GM18520 (cell line): ENCODE results near the gene RXRA.

Source experiments
- ATAC-seq: cut with Tn5 transposase; IDR thresholded peaks from one replicate; pipeline ENCODE4 v1.9.1; 2021; ENCODE audit not compliant: unreplicated experiment

RXRA gene

DNA sequence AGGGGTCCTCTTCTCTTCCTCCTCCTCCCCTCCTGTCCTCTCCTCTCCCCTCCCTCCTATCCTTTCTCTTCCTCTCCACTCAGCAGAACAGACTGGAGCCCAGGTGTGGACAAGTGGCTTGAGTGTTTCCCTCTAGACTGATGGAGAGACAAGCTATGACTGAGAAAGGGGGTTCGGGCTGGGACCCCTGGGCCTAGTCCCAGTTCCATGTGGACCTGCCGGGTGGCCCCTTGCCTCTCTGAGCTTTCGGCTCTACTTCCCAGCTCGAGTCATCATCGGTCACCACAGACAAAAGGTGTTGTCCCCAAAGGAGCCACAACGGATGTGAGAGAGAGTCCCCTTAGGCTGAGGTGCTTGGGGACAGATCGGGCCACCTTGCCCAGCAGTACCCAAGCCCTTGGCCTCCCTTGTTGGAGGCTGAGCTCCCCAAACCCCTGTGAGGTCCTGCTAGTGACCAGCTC, 3.4 kb upstream of the RXRA start:
- no peak for ATAC-seq

- no peak for ATAC-seq
These were observed 2.4 kb upstream of the RXRA start for GRCh38 chr9:134323741-134324358.

GRCh38 chr9:134324359-134325095, 1.7 kb upstream of the RXRA start:
- ATAC-seq = no peak

DNA sequence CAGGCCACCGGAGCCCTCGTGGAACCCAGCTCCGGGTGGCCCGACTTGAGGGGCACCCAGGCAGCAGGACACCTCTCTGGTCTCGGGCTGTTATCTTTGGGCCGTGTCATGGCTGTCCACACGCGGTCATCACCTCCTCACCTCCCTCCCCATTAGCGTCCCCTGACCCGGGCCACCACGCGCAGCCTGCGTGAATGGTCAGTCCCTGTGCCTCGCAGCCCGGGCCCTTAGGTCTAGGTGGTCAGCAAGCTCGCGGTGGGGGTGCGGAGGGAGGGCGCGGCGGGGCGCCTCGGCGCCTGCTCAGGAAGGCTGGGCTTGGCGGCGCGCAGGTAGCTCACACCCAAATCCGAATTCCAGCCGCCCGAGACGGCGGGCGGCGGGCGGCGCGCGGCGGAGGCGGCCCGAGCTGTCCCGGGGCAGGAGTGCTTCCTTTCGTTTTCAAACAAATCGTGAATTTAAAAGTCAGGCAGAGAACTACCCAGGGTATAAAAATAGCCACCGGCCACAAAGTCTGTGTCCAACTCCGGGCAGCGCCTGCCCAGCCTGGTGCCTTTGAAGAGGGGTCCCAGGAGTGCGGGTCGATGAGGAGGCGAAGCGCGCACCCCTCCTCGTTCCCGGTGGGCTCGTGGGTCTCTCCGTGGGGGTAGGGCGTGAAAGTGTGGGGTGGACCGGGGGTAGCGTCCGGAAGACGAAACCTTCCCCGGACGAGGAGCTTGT, 1.0 kb upstream of the RXRA start:
- no peak for ATAC-seq

- ATAC-seq = no peak
These were observed 708 bp downstream of the RXRA start for GRCh38 chr9:134326724-134327601.

- ATAC-seq = no peak
These were observed 1.5 kb downstream of the RXRA start for GRCh38 chr9:134327671-134328231.

DNA sequence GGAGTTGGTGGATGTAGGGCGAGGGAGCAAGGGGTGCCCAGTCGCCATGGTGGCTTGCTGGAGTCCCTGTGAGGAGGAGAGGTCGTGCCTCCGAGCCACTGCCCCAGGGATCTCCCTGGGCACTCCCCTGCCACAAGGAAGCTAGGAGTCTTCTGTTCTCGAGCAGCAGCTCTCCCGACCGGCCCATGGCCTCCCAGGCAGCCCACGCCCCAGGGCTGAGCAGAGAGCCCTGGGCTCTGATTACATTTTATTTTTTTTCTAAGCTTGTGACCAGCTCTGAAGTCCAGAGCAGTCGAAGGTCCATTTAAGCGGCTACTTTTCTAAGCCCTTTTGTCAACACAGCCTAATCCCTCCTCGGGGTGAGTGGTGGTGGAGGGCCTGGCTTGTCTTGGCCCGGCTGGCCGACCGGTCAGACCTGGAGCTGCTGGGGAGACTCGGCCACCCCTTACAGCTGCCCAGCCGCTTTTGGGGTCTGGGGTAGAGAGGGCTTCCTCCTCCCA, 2.1 kb downstream of the RXRA start:
- ATAC-seq = no peak

- no peak for ATAC-seq
These were observed 2.8 kb downstream of the RXRA start for GRCh38 chr9:134328841-134329575.

DNA sequence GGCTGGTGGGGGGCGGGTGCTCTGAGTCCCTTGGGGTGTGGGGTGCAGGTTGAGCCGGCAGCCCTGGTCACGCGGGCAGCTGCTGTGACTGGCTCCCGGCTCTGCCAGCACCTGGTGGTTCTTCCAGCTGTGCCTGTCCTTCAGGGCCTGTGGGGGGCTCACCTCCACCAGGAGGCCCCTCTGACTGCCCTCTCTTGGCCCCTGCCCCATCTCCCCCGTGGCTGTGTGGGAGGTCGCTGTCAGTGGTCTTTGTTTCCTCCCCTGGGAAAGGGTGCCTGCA, 3.3 kb downstream of the RXRA start:
- ATAC-seq = no peak

- ATAC-seq = no peak
These were observed 3.6 kb downstream of the RXRA start for GRCh38 chr9:134329886-134330285.

- ATAC-seq = no peak
These were observed 4.3 kb downstream of the RXRA start for GRCh38 chr9:134330590-134330989.

DNA sequence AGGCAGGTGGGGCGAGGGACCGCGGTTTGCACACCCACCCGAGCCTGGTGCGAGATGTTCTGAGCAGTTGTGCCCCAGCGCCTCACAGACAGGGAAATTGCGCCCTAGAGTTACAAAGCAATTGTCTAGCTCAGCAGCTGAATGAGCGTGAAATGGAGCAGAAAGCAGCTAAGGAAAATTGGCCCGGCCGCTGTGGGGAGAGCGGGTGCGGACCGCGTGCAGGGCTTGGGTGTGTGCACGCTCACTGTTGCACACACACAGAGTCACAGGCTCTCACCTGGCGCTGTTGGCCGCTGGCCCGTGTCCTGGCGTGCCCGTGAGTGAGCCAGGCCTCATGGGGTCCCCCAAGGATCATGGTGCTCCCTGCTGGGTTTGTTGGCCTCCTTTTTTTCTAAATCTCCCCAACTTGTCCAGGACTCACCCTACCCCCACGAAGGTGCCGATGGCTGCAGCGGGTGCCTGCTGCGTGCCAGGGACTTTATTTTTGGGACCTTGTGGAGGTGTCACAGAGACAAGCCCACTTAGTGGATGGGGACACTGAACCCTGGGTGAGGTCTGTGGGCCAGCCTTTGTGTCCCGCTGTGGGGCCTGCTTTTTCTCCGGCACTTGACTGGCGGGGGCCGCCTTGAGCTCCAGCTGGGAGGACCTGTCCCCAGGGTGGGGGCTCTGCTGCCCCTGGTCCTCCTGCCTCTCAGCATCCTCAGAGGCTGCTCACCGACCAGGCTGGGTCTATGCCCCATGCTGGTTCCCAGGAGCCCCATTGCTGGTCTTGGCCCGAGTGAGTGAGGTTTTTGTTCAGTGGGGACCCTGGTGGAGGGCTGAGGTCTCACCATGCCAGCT, 5.2 kb downstream of the RXRA start:
- no peak for ATAC-seq

GRCh38 chr9:134332266-134332665, 6.0 kb downstream of the RXRA start:
- no peak for ATAC-seq

DNA sequence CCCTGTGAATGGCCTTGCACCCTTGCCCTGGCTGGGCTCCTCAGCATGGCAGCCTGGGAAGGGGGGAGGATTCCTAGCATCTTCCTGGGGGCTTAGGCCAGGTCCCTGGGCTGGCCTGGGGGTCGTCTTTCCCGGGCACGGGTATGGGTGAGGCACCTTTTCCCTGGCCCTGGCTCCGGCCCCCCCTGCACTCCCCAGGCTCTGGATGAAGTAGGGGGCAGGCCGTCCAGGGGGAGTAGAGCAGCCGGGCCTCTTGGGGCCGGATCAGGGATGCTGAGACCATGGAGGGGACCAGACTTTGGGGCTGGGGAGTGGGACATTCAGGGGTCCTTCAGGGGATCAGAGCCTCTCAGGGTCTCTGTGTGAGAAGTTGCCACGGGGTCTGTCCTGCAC, 6.6 kb downstream of the RXRA start:
- no peak for ATAC-seq

DNA sequence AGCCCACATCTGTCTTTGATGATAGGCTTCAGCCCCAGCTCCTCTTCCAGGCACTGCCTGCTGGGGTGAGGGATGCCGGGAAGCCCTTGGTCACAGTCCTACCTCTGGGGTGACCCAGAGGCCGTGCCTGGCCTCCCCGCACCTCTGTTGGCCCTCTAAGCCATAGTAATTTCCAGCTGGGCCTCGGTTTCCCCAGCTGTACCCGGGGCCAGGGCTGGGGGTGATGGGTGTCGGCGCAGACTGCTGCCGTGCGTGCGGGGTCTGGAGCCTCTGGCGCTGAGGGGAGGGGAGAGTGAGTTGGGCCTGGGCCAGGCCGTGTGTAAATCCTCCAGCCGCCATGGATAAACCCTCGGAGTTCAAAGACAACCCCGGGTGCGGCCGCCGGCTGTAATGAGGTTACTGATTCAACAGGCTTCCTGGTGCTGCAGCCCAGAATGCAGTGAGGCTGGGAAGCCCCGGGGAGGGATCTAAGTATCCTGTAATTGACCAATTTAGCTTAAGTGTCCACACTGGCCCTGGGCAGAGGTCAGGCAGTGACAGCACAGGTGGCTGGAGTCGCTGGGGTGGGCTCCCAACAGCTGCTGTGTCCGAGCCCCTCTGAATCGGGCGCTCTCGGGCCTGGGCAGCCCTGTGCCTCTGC, 7.1 kb downstream of the RXRA start:
- ATAC-seq = no peak

DNA sequence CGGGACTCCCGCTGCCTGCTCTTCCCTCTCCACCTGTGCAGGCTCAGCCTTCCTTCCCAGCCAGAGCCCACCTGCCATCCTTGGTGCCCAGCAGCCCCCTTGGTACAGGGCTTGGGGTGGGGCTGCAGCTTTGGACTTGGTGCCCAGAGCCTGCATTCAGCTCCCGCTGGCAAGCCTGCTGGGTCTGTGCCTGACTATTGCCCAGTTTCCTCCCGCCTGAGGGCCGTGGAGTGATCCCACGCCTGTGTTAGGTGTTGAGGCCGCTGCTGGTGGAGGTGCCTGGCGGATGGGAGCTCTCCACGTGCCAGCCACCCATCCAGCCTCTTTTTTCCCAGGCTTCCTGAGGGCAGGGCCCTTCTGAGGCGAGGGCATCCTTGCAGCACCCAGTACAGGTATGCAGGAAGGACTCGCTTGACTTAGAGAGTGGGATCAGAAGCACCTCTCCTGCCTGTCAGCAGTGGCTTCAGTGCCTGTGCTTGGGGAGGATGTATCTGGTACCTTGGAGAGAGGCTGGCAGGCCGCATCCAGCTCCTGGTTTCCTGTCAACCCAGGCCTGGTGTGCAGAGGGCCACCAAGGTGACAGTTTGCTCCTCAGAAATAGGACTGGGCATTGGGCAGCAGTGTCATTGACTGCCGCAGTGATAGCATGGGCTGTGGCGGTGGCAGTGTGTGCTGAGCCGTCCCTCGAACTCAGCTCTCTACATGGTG, 7.8 kb downstream of the RXRA start:
- no peak for ATAC-seq

DNA sequence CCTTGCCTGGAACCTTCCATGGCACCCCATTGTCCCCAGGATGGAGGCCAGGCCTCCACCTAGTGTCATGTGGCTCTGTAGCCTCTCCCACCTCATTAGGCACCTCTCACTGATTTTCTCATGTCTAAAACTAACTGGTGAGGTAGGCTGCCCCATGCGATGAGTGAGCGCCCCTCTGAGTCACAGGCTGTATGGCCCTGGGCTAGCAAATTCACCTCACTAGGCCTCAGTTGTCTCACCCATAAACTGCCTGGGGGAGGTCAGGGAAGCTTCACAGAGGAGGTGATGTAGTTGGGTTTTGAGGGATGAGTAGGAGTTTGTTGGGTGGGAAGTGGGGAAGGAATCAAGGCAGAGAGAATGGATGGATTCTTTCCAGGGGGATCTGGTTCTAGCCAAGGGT, 8.8 kb downstream of the RXRA start:
- ATAC-seq = no peak
